Hepatocyte (in vitro differentiated cells): ENCODE data around the gene GPR18. TPM values are rescaled to one million over a fixed set of nuclear protein-coding genes. Genes with fewer than 3 reads are reported as not detected.

Experiments
- DNase-seq: peaks from one replicate; pipeline ENCODE4 v3.0.0-alpha.2; 2016; ENCODE audit warnings: low spot score
- H2AFZ ChIP-seq: fragments of 200-600 bp; sonication (generic); 2 replicates; pipeline ENCODE4 v1.6.0; 2016; ENCODE audit warnings: antibody characterized with exemption, mild to moderate bottlenecking
- H3K27ac ChIP-seq: fragments of 200-600 bp; sonication (generic); 2 replicates; pipeline ENCODE4 v1.5.1; 2016; ENCODE audit warnings: mild to moderate bottlenecking
- H3K27me3 ChIP-seq: fragments of 200-600 bp; sonication (generic); 2 replicates; pipeline ENCODE4 v1.6.1; 2016
- H3K36me3 ChIP-seq: fragments of 200-600 bp; sonication (generic); replicated peaks from 2 replicates; pipeline ENCODE4 v1.5.1; 2016; ENCODE audit warnings: low read depth; ENCODE audit not compliant: insufficient read depth
- H3K4me1 ChIP-seq: fragments of 200-600 bp; sonication (generic); 2 replicates; pipeline ENCODE4 v1.5.1; 2016; ENCODE audit warnings: mild to moderate bottlenecking, moderate library complexity; ENCODE audit not compliant: insufficient read depth
- H3K4me2 ChIP-seq: fragments of 200-600 bp; sonication (generic); 2 replicates; pipeline ENCODE4 v1.6.0; 2016
- H3K4me3 ChIP-seq: fragments of 200-600 bp; sonication (generic); 2 replicates; pipeline ENCODE4 v1.5.1; 2016; ENCODE audit warnings: mild to moderate bottlenecking
- H3K79me2 ChIP-seq: fragments of 200-600 bp; sonication (generic); 2 replicates; pipeline ENCODE4 v1.6.0; 2017; ENCODE audit warnings: mild to moderate bottlenecking
- H3K9me2 ChIP-seq: fragments of 200-600 bp; sonication (generic); replicated peaks from 2 replicates; pipeline ENCODE4 v1.6.0; 2017; ENCODE audit warnings: mild to moderate bottlenecking; ENCODE audit not compliant: insufficient read depth
- H3K9me3 ChIP-seq: fragments of 200-600 bp; sonication (generic); 2 replicates; pipeline ENCODE4 v1.5.1; 2016; ENCODE audit warnings: low read depth, mild to moderate bottlenecking
- H4K20me1 ChIP-seq: fragments of 200-600 bp; sonication (generic); 2 replicates; pipeline ENCODE4 v1.6.0; 2016; ENCODE audit warnings: mild to moderate bottlenecking; ENCODE audit not compliant: insufficient read depth, poor library complexity, severe bottlenecking
- CTCF ChIP-seq: fragments of 200-600 bp; sonication (generic); IDR thresholded peaks from 2 replicates; pipeline ENCODE4 v1.5.1; 2016; ENCODE audit warnings: antibody characterized with exemption, mild to moderate bottlenecking; ENCODE audit not compliant: poor library complexity
- EZH2 ChIP-seq: fragments of 200-600 bp; sonication (generic); IDR thresholded peaks from 2 replicates; pipeline ENCODE4 v1.6.1; 2016; ENCODE audit warnings: antibody characterized with exemption, mild to moderate bottlenecking, borderline replicate concordance
- EZH2phosphoT487 ChIP-seq: fragments of 200-600 bp; sonication (generic); IDR thresholded peaks from one replicate; pipeline ENCODE4 v1.6.1; 2018; ENCODE audit warnings: antibody characterized with exemption, mild to moderate bottlenecking, low read depth, moderate library complexity; ENCODE audit not compliant: unreplicated experiment, severe bottlenecking
- WGBS: methylation state at CpG from one replicate; pipeline ENCODE4 v1.1.6; 2016; ENCODE audit warnings: low lambda C conversion rate; ENCODE audit errors: missing lambda C conversion rate; 5-methylcytosine and 5-hydroxymethylcytosine counted together
- polyA plus RNA-seq: library from polyadenylated mRNA; unstranded; fragments of >200 nt; fragmentation: Nextera tagmentation; extraction: Ambion mirVana; gene quantifications from 2 replicates; pipeline ENCODE4 v1.2.1, GENCODE V29; 2016
- total RNA-seq: library from RNA; depleted of rRNA; stranded (reverse); fragments of >200 nt; gene quantifications from 2 replicates; pipeline ENCODE4 v1.2.3, GENCODE V29; 2014

The GPR18 gene
- total and polyA plus RNA-seq, 2 experiments from 2014 or later, result not detected

GRCh38 chr13:99218126-99218525 lies 40.1 kb downstream of the GPR18 start:
- TF ChIP-seq EZH2 (no peak), CTCF (no peak), EZH2phosphoT487 (no peak)
- Histone ChIP-seq H3K36me3 (no peaks in the 10 kb centered on the region), H2AFZ (no peak overlapping the region), H4K20me1 (peaks cover 39% of the 10 kb centered on the region), H3K27ac (no peak overlapping the region), H3K9me2 (no peaks in the 10 kb centered on the region), H3K4me2 (no peak overlapping the region), H3K4me3 (no peak overlapping the region), H3K4me1 (peaks cover 4% of the 10 kb centered on the region), H3K79me2 (peaks cover 100% of the 10 kb centered on the region), H3K27me3 (no peaks in the 10 kb centered on the region), H3K9me3 (no peaks in the 10 kb centered on the region)
- no peak for DNase-seq

- Histone ChIP-seq H3K79me2 (peaks cover 100% of the 10 kb centered on the region), H3K36me3 (no peaks in the 10 kb centered on the region), H3K4me3 (no peak overlapping the region), H3K27me3 (no peaks in the 10 kb centered on the region), H3K4me1 (peaks cover 4% of the 10 kb centered on the region), H3K9me3 (no peaks in the 10 kb centered on the region), H2AFZ (no peak overlapping the region), H4K20me1 (peaks cover 39% of the 10 kb centered on the region), H3K27ac (no peak overlapping the region), H3K4me2 (no peak overlapping the region), H3K9me2 (no peaks in the 10 kb centered on the region)
- no peak for DNase-seq
- no peak for TF ChIP-seq EZH2
- no peak for TF ChIP-seq CTCF
- TF ChIP-seq EZH2phosphoT487, result no peak
- 90% methylated on average over 20 of the region's 20 CpGs for WGBS
Observed at GRCh38 chr13:99217461-99218110, 40.6 kb downstream of the GPR18 start.

GRCh38 chr13:99215184-99215830 lies 42.9 kb downstream of the GPR18 start:
- 91% methylated on average over 15 of the region's 15 CpGs for WGBS
- Histone ChIP-seq H3K4me3 (no peak overlapping the region), H3K27ac (no peak overlapping the region), H2AFZ (no peak overlapping the region), H3K4me2 (no peak overlapping the region), H3K9me2 (no peaks in the 10 kb centered on the region), H4K20me1 (peaks cover 43% of the 10 kb centered on the region), H3K4me1 (peaks cover 4% of the 10 kb centered on the region), H3K27me3 (no peaks in the 10 kb centered on the region), H3K36me3 (no peaks in the 10 kb centered on the region), H3K79me2 (peaks cover 100% of the 10 kb centered on the region), H3K9me3 (no peaks in the 10 kb centered on the region)
- TF ChIP-seq CTCF (no peak), EZH2 (no peak), EZH2phosphoT487 (no peak)
- DNase-seq, result no peak
